Measurements from ENCODE around the gene ZNF511.

DNA sequence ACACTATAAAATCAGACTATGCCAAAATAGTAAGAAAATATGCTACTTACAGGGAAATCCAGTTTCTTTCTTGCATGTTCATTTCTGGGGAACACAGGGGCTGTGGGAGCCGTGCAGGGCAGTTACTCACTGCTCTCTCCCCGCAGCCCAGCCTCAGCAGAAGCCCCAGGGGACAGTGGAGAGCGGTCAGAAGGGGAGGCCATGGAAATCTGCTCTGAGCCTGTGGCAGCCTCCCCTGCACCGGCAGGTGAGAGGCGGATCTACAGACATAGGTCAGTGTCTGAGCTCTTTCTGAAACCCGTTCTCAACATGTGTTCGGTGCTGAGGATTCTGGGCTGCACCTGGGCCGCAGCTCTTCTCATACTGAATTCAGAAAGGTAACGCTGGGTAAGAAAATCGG lies 2.9 kb downstream of the ZNF511 start:
- TF ChIP-seq EP300 (IDR thresholded peaks at IDR 0.05), result no peak
- TF ChIP-seq, protein P1, sequence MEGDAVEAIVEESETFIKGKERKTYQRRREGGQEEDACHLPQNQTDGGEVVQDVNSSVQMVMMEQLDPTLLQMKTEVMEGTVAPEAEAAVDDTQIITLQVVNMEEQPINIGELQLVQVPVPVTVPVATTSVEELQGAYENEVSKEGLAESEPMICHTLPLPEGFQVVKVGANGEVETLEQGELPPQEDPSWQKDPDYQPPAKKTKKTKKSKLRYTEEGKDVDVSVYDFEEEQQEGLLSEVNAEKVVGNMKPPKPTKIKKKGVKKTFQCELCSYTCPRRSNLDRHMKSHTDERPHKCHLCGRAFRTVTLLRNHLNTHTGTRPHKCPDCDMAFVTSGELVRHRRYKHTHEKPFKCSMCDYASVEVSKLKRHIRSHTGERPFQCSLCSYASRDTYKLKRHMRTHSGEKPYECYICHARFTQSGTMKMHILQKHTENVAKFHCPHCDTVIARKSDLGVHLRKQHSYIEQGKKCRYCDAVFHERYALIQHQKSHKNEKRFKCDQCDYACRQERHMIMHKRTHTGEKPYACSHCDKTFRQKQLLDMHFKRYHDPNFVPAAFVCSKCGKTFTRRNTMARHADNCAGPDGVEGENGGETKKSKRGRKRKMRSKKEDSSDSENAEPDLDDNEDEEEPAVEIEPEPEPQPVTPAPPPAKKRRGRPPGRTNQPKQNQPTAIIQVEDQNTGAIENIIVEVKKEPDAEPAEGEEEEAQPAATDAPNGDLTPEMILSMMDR (IDR thresholded peaks at IDR 0.05), result no peak
- no peak for TF ChIP-seq POLR2A (IDR thresholded peaks at IDR 0.05)

All from upper lobe of left lung (tissue), 4 donors.